Fibroblast of lung (primary cell): ENCODE results near the gene TMC2.

Experiments
- EZH2 ChIP-seq: IDR thresholded peaks from 2 replicates; pipeline ENCODE4 v1.5.1; 2012; ENCODE audit warnings: low read length, control low read depth, mild to moderate bottlenecking; ENCODE audit errors: missing control alignments
- TF ChIP-seq, protein P1 (sequence below), 2 donors: IDR thresholded peaks in 1 of 2; conservative IDR thresholded peaks in 1 of 2; 1 replicate in 1 of 2; 2 replicates in 1 of 2; pipeline ENCODE4 v1.5.1; 2011 to 2012; ENCODE audit warnings: low read length in 2 of 2, control low read depth in 1 of 2, inconsistent platforms in 1 of 2, low read depth in 1 of 2, mild to moderate bottlenecking in 1 of 2

DNA sequence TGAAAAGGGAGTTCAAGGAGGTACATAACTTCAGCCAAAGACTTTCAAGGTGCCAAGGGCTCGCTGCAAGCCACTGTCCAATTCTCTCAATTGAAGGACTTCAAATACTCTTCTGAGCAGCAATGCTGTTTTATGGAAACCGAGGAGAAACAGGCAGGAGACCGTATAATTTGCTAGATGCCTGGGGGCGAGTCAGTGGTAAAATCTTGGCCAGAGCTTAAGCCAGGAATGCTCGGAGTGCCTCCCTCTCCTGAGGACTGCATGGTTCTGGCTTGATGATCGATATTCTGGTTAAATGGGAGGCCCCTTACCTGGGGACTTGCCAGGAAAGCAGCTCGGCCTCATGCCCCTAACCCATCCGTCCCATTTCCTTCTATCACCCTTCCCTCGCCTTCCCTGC is 80.3 kb downstream of the TMC2 start:
- TF ChIP-seq, protein P1, sequence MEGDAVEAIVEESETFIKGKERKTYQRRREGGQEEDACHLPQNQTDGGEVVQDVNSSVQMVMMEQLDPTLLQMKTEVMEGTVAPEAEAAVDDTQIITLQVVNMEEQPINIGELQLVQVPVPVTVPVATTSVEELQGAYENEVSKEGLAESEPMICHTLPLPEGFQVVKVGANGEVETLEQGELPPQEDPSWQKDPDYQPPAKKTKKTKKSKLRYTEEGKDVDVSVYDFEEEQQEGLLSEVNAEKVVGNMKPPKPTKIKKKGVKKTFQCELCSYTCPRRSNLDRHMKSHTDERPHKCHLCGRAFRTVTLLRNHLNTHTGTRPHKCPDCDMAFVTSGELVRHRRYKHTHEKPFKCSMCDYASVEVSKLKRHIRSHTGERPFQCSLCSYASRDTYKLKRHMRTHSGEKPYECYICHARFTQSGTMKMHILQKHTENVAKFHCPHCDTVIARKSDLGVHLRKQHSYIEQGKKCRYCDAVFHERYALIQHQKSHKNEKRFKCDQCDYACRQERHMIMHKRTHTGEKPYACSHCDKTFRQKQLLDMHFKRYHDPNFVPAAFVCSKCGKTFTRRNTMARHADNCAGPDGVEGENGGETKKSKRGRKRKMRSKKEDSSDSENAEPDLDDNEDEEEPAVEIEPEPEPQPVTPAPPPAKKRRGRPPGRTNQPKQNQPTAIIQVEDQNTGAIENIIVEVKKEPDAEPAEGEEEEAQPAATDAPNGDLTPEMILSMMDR (conservative IDR thresholded peaks at IDR 0.05 in 1 of 2, IDR thresholded peaks at IDR 0.05 in 1 of 2; ENCODE audit: low read depth in 1 of 2, low read length in 2 of 2) = no peak
- no peak for TF ChIP-seq EZH2
